Lower leg skin (tissue), 3 donors: Measurements from ENCODE around the gene PPIF.

Experiments used
- POLR2A ChIP-seq, 2 donors: fragments of 450-650 bp; IDR thresholded peaks; one replicate each; pipeline ENCODE4 v1.6.1; 2016 to 2017; ENCODE audit warnings: antibody characterized with exemption in 2 of 2, mild to moderate bottlenecking in 1 of 2, moderate library complexity in 1 of 2
- TF ChIP-seq, protein P1 (sequence below), 3 donors: fragments of 450-650 bp; IDR thresholded peaks; one replicate each; pipeline ENCODE4 v1.5.1; 2016; ENCODE audit warnings: antibody characterized with exemption in 3 of 3, mild to moderate bottlenecking in 3 of 3, moderate library complexity in 2 of 3

DNA sequence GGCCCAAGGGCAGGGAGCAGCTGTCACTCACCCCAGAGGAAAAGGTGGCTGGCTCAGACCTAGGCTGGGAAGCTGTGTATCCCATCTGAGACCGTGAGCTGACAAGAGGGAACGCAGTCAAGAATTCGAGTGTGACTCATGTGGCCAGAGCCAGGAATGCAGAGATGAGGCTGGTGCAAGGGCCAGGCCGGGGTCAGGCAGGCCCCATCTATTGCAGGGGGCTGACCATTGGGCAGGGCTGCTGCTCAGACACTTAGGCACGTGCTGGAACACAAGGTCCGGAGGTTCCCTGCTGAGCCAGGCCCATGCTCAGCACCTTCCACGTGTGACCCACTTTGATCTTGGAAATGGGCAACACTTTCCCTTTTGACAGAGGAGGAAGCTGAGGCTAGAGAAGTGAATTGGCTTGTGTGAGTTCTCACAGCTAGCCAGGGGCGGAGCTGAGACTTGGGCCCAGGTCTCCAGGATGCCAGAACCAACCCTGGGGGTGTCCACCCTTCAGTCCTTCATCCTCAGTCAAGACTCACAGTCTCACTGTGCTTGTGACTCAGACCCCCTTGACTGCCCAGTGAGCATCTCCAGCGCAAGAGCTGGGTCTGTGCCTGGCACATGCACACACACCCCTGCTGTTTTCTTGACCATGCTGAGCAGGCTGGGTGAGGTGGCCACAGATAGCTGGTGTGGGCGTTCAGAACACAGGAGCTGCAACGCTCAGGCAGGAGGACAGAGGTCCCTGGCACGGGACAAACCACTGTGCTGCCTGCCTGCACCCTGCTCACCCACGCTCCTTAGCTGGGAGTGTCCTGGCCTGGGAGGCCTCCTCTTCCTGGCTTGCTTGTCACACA is 47.6 kb upstream of the PPIF start:
- no peak for TF ChIP-seq POLR2A (IDR thresholded peaks at IDR 0.05)
- TF ChIP-seq, protein P1, sequence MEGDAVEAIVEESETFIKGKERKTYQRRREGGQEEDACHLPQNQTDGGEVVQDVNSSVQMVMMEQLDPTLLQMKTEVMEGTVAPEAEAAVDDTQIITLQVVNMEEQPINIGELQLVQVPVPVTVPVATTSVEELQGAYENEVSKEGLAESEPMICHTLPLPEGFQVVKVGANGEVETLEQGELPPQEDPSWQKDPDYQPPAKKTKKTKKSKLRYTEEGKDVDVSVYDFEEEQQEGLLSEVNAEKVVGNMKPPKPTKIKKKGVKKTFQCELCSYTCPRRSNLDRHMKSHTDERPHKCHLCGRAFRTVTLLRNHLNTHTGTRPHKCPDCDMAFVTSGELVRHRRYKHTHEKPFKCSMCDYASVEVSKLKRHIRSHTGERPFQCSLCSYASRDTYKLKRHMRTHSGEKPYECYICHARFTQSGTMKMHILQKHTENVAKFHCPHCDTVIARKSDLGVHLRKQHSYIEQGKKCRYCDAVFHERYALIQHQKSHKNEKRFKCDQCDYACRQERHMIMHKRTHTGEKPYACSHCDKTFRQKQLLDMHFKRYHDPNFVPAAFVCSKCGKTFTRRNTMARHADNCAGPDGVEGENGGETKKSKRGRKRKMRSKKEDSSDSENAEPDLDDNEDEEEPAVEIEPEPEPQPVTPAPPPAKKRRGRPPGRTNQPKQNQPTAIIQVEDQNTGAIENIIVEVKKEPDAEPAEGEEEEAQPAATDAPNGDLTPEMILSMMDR (IDR thresholded peaks at IDR 0.05), result no peak
